Stimulated activated naive CD8-positive, alpha-beta T cell treated with anti-CD3 and anti-CD28 coated beads, Interleukin-15, Interleukin-2, amounts not matched to agents 100 ng/mL and 50 ng/mL, for 24 hours (primary cell): ENCODE data around the gene TMEM141.

ENCODE experiments used
- H3K27ac Mint-ChIP-seq: one replicate; pipeline ENCODE4 v1.8.0; 2021; ENCODE audit warnings: mild to moderate bottlenecking, mixed read lengths
- H3K27me3 Mint-ChIP-seq: one replicate; pipeline ENCODE4 v1.8.0; 2021; ENCODE audit warnings: mixed read lengths
- H3K36me3 Mint-ChIP-seq: one replicate; pipeline ENCODE4 v1.8.0; 2021; ENCODE audit warnings: low read depth, mixed read lengths
- H3K4me1 Mint-ChIP-seq: one replicate; pipeline ENCODE4 v1.8.0; 2021; ENCODE audit warnings: low read depth, mixed read lengths
- H3K4me3 Mint-ChIP-seq: one replicate; pipeline ENCODE4 v1.8.0; 2021; ENCODE audit warnings: mild to moderate bottlenecking, mixed read lengths
- H3K9me3 Mint-ChIP-seq: one replicate; pipeline ENCODE4 v1.8.0; 2021; ENCODE audit warnings: mixed read lengths

Gene TMEM141

GRCh38 chr9:136790640-136791515 is at the start of gene TMEM141:
Gene TMEM141, plus strand, starts transcription at chr9:136791344. Its CDS starts 27 bp downstream, at chr9:136791371.
- Mint-ChIP-seq H3K36me3 (no peaks in the 10 kb centered on the region), H3K27ac (peak within 1 kb of the TSS; percentile 72), H3K27me3 (no peaks in the 10 kb centered on the region), H3K9me3 (no peaks in the 10 kb centered on the region), H3K4me3 (peak within 1 kb of the TSS; percentile 84), H3K4me1 (peaks cover 28% of the 10 kb centered on the region)

GRCh38 chr9:136741883-136742571 is 49.1 kb upstream of the TMEM141 start:
- Mint-ChIP-seq H3K27me3 (no peaks in the 10 kb centered on the region), H3K27ac (peak overlapping the region; percentile 55), H3K9me3 (no peaks in the 10 kb centered on the region), H3K36me3 (no peaks in the 10 kb centered on the region), H3K4me1 (peaks cover 26% of the 10 kb centered on the region), H3K4me3 (peak overlapping the region; percentile 67)

DNA sequence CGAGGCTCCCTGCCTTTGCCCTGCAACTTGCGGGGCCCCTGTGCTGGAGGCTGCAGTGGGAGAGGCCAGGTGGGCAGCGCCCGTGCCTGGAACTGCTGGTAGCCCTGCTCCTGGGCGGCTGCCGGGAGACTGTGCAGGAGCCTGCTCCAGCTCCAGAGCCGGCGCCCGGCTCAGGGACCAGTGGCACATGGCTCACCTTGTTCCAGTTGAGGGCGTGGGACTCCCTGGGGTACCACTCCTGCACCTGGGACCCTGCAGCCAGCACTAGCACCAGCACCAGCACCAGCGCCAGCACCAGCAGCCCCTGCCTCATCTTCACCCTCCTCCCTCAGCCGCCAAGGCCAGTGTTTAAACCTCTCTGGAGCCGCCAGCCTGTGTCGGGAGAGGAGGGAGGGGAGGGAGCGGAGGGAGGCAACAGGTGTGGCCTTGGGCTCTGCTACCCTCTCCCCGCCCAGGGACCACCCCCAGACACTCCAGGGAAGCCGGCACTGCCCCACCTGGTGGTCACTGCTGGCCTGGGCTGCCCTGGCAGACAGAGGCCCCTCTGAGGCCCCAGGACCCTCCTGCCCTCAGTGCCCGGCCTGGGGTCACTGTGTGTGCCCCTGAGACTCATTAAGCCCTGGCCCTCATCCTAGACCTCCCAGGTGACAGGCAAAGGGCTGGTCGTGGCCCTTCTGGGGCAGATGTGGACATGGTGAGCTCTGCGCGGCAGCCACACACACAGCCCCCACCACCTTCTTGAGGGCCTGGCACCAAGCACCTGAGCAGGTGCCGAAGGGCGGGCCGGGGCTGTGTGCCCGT is 48.4 kb upstream of the TMEM141 start, which contains the start of gene LCN10:
Gene LCN10, minus strand, starts transcription at position 350 of the 801 bp plus-strand sequence. Its CDS starts 37 bp downstream, at position 313.
- Mint-ChIP-seq H3K27ac (no peak within 1 kb of the TSS), H3K4me3 (peak within 1 kb of the TSS; percentile 67), H3K36me3 (no peaks in the 10 kb centered on the region), H3K27me3 (no peaks in the 10 kb centered on the region), H3K9me3 (no peaks in the 10 kb centered on the region), H3K4me1 (peaks cover 26% of the 10 kb centered on the region)

DNA sequence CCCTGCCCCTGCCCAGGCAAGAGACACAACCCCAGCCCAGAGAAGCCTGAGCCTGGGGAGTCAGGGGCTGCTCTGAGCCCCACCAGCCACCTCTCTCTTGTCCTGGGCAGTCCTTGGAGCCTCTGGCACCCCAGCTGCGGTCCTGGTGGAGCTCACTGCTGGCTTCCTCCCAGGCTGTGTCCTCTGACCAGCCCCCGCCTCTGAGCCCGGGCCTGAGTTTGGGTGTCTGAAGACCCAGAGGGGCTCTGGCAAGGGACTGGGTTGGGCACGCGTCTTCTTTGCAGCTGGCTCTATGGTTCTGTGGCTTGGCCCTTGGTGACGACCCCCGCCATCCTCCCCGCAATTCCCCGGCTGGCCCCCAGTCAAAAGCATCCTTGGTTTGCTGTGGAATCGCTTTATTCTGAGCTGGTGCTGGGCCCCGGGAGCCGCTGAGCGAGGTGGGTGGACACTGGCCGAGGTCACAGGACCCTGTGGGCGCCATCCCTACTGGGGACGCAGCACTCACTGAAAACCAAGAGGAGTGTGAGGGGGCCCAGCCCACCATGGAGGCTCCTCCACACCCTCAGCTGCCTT is 47.4 kb upstream of the TMEM141 start:
- Mint-ChIP-seq H3K4me1 (peaks cover 25% of the 10 kb centered on the region), H3K36me3 (no peaks in the 10 kb centered on the region), H3K27ac (no peak overlapping the region), H3K9me3 (no peaks in the 10 kb centered on the region), H3K27me3 (no peaks in the 10 kb centered on the region), H3K4me3 (no peak overlapping the region)

GRCh38 chr9:136744773-136745172 is 46.4 kb upstream of the TMEM141 start:
- H3K4me3 Mint-ChIP-seq: no peak overlapping the region

DNA sequence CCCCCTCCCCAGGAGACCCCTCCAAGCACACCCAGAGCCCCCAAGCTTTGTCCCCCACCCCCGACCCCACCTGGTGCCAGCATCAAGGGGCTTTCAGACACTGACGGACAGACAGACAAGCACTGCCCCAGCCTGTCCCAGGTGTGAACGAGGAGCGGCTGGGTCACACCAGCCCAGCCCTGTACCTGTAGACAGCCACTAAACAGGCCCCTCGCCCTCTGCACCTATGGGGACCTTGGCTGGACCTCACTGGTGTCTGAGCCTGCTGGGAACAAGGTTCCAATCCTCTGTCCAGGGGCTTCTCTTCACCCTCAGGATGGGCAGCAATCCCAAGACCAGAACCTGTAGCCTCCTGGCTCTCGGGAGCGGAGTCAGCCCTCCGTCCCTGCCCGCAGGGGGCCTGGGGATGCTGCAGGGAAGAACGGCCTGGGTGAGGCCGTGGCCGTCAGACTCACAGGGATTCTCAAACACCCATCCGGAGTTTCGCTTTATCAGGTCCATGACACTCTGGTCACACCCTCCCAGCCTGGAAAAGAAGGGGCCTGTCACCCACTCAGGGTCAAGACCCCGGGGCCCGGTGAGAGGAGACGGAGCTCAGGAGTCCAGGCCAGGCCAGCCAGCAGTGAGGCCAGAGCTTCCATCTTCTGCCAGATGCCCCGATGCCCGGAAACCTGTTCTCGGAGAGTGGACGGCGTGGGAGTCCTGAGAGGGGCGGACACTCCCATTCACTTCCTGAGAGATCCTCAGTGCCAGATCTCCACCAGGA is 45.6 kb upstream of the TMEM141 start:
- no peaks in the 10 kb centered on the region for H3K36me3 Mint-ChIP-seq
- no peaks in the 10 kb centered on the region for H3K9me3 Mint-ChIP-seq
- peaks cover 33% of the 10 kb centered on the region for H3K4me1 Mint-ChIP-seq
- H3K27ac Mint-ChIP-seq: no peak overlapping the region
- no peak overlapping the region for H3K4me3 Mint-ChIP-seq
- H3K27me3 Mint-ChIP-seq: no peaks in the 10 kb centered on the region

More at GRCh38 chr9:136744773-136745172, 46.4 kb upstream of the TMEM141 start:
- Mint-ChIP-seq H3K4me1 (peaks cover 28% of the 10 kb centered on the region), H3K9me3 (no peaks in the 10 kb centered on the region), H3K27me3 (no peaks in the 10 kb centered on the region), H3K27ac (no peak overlapping the region), H3K36me3 (no peaks in the 10 kb centered on the region)

DNA sequence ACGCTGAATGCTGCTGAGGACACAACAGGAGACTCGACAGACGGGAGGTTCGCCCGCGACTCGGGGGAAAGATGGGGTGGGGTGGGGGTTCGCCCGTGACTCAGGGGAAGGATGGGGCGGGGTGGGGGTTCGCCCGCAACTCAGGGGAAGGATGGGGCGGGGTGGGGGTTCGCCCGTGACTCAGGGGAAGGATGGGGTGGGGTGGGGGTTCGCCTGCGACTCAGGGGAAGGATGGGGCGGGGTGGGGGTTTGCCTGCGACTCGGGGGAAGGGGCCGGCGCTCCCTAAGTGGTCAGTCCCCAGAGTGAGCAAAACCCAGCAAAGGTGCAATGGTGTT is 45.0 kb upstream of the TMEM141 start:
- no peaks in the 10 kb centered on the region for H3K36me3 Mint-ChIP-seq
- H3K27me3 Mint-ChIP-seq: no peaks in the 10 kb centered on the region
- H3K4me1 Mint-ChIP-seq: peaks cover 30% of the 10 kb centered on the region
- H3K4me3 Mint-ChIP-seq: no peak overlapping the region
- H3K9me3 Mint-ChIP-seq: no peaks in the 10 kb centered on the region
- no peak overlapping the region for H3K27ac Mint-ChIP-seq

GRCh38 chr9:136746621-136747020 is 44.5 kb upstream of the TMEM141 start:
- H3K4me3 Mint-ChIP-seq: no peak overlapping the region
- peaks cover 3% of the 10 kb centered on the region for H3K9me3 Mint-ChIP-seq
- peaks cover 4% of the 10 kb centered on the region for H3K36me3 Mint-ChIP-seq
- H3K27ac Mint-ChIP-seq: no peak overlapping the region
- peaks cover 26% of the 10 kb centered on the region for H3K4me1 Mint-ChIP-seq
- H3K27me3 Mint-ChIP-seq: peaks cover 2% of the 10 kb centered on the region

DNA sequence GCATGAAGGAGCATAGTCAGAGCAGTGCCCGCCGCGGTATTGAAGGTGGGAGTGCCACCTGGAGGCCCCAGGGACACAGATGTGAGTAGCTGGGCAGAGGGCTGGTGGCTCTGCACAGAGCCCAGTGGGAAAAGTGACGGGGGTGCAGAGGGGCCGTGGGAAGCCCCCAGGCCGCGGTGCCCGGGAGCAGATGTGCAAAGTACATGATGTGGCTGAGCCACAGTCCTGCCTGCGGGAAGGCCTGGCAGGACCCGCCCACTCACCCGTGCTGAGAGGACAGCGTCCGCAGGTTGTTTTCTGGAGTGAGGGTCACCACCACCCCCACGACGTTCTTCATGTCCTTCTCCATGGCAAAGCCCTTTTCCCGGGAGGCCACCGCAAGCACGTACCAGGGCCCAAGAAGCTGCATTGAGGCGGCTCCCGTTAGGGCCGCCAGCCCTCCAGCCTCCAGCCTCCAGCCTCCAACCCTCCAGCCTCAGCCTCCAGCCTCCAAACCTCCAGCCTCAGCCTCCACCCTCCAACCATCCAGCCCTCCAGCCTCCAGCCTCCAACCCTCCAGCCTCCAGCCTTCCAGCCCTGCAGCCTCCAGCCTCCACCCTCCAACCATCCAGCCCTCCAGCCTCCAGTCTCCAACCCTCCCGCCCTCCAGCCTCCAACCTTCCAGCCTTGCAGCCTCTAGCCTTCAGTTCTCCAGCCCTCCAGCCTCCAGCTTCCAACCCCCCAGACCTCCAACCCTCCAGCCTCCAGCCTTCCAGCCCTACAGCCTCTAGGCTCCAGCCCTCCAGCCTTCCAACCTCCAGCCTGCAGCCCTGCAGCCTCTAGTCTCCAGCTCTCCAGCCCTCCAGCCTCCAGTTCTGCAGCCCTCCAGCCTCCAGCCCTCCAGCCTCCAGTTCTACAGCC is 43.7 kb upstream of the TMEM141 start:
- peaks cover 9% of the 10 kb centered on the region for H3K36me3 Mint-ChIP-seq
- H3K4me3 Mint-ChIP-seq: no peak overlapping the region
- peaks cover 9% of the 10 kb centered on the region for H3K9me3 Mint-ChIP-seq
- H3K4me1 Mint-ChIP-seq: peaks cover 22% of the 10 kb centered on the region
- peaks cover 8% of the 10 kb centered on the region for H3K27me3 Mint-ChIP-seq
- H3K27ac Mint-ChIP-seq: no peak overlapping the region

GRCh38 chr9:136748201-136748600 is 42.9 kb upstream of the TMEM141 start, which contains the start of gene LCN6:
Gene LCN6, minus strand, starts transcription at chr9:136748525. Its CDS starts 42 bp downstream, at chr9:136748483.
- Mint-ChIP-seq H3K27ac (no peak within 1 kb of the TSS), H3K9me3 (peaks cover 15% of the 10 kb centered on the region), H3K4me3 (no peak within 1 kb of the TSS), H3K27me3 (peaks cover 12% of the 10 kb centered on the region), H3K4me1 (peaks cover 22% of the 10 kb centered on the region), H3K36me3 (peaks cover 11% of the 10 kb centered on the region)

DNA sequence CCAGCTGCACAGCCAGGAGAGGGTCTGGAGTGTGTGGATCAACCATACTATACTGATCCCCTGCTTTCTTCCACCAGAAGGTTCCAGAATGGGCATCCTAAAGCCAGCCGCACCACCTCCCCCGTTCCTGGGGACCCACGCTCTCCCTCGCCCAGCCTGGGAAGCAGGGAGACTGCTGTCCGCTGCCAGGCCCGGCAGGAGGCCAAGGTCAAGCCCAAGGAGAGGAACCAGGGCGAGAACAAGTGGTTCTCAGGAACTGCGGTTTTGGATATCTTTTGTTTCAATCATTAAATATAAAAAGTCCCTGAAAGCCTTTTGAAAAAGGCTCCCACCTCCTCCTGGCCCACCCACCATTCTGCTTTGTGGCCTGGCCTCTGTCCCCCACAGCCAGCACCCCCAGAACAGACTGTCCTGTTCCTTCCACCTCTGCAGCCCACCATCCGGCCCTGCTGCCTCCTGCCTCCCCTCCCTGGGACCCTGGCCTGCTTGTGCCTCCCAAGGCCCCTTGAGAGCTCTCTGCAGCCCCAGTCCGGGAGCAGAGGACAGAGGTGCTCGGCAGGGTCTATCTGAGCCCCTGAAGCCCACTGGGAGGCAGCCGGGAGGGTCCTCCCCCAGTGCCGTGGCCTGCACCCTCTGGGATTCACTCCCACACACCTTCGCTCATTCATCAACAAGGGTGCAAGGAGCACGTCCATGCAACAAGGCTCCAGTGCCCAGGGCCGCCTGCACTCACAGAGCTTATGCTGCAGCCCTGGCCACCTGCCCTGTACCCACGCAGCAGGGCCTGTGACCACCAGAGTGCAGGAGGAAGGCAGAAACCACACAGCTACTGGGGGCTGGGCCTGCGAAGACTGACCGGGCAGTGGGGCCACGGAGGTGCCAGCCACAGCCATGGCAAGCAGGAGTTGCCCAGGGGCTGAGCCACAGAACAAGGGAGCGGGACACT is 42.2 kb upstream of the TMEM141 start:
- peaks cover 12% of the 10 kb centered on the region for H3K27me3 Mint-ChIP-seq
- peaks cover 15% of the 10 kb centered on the region for H3K9me3 Mint-ChIP-seq
- H3K27ac Mint-ChIP-seq: no peak overlapping the region
- no peak overlapping the region for H3K4me3 Mint-ChIP-seq
- peaks cover 22% of the 10 kb centered on the region for H3K4me1 Mint-ChIP-seq
- peaks cover 11% of the 10 kb centered on the region for H3K36me3 Mint-ChIP-seq

- H3K4me1 Mint-ChIP-seq: peaks cover 22% of the 10 kb centered on the region
- peaks cover 12% of the 10 kb centered on the region for H3K27me3 Mint-ChIP-seq
- no peak overlapping the region for H3K4me3 Mint-ChIP-seq
- H3K27ac Mint-ChIP-seq: no peak overlapping the region
- peaks cover 11% of the 10 kb centered on the region for H3K36me3 Mint-ChIP-seq
- peaks cover 15% of the 10 kb centered on the region for H3K9me3 Mint-ChIP-seq
Observed at GRCh38 chr9:136750526-136750925, 40.6 kb upstream of the TMEM141 start.
